SK-N-MC (cell line): Measurements from ENCODE around the gene REEP6.

Source experiments
- EZH2 ChIP-seq: fragments of 200-600 bp; sonication (generic); IDR thresholded peaks from one replicate; pipeline ENCODE4 v1.6.1; 2017; ENCODE audit warnings: antibody characterized with exemption
- FOXP2 ChIP-seq: optimal IDR thresholded peaks from 2 replicates; pipeline ENCODE3; 2011; ENCODE audit warnings: mild to moderate bottlenecking, moderate library complexity; ENCODE audit not compliant: insufficient read depth; ENCODE audit errors: extremely low read length, control extremely low read depth
- POLR2AphosphoS5 ChIP-seq: IDR thresholded peaks from 2 replicates; pipeline ENCODE4 v1.6.1; 2012; ENCODE audit warnings: mild to moderate bottlenecking, low read depth, low read length, borderline replicate concordance

DNA sequence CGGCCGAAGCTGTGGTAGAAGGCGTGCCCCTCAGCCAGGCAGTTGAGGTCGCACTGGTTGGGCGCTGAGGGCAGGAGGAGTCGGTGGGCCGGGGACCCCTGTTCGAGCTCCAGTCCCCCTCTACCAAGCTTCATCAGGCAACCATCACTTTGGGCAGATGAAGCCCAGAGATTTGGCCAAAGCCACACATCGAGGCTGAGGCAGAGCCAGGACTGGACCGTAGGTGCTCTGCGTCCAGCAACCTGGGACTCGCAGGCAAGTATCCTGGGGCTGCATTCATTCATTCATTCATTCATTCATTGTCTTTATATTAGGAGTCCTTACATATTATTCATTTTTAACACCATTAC is 17.5 kb downstream of the REEP6 start:
- TF ChIP-seq EZH2 (no peak), POLR2AphosphoS5 (no peak), FOXP2 (no peak)
